Frontal cortex (tissue), 4 donors: ENCODE data around the gene SYT11. TPM values are rescaled to one million over a fixed set of nuclear protein-coding genes. Genes with fewer than 3 reads are reported as not detected.

ENCODE experiments used
- DNase-seq, 2 donors: peaks; one replicate each; pipeline ENCODE4 v3.0.0; 2012; ENCODE audit warnings: low spot score in 2 of 2
- FAIRE-seq: peaks from 2 replicates; lab custom pipeline; 2012; peaks lifted over from hg19 to GRCh38; lab: Jason Lieb, UNC
- total RNA-seq: library from RNA; depleted of rRNA; stranded (reverse); fragments of >200 nt; gene quantifications from one replicate; pipeline ENCODE4 v1.2.3, GENCODE V29; 2014
- donor health status: control.
- donor health status: control.
- donor health status: control.

The SYT11 gene
- total RNA-seq, 1 donor from 2014 or later: 163 TPM

DNA sequence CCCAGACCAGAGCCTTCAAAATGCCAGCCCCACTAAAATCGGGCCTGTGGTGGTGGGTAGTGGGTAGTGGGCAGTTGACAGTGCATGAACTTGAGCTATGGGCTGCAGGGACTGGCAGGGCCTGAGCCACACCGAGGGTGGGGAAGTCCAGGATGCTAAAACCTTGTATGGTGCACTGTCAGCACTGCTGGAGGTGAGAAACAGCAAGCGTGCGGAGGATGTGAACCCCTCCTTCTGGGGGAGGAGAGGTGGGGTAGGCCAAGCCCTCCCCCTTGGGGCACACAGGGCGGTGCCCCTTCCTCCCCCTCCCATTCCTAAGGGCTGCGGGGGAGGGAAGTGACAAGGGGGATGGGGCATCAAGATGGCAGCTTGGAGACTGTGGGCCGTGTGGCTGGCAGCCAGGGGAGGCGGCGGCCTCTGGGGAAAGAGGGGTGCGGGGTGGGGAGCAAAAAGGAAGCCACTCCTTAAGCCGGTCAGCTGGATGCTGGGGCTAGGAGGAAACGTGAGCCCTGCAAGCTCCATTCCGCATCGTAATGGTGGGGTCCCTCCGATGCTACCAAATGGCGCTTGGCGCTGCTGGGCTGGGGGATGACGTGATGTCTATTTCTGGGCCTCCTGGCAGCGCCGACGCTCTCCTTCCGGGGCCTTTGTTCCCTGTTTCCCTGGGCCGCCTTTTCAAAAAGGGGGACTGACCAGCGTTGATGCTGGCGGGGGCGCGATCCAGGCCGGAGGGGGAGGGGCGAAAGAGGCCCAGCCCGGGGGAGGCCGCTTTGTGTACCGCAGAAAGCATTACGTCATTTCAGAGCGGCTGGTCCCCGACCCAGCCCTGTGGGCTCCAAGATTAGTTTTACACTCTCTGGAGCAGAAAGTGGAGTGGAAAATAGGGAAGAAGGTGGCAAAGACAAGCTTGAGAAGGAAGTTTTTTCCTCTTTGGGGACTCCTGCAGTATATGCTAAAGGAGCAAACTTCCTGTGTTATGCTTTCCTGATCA lies 809 bp downstream of the SYT11 start:
- DNase-seq (peak; percentile 52 to 80), FAIRE-seq (no peak)

- no peak for FAIRE-seq
These were observed 1.7 kb downstream of the SYT11 start for GRCh38 chr1:155860970-155861510.

DNA sequence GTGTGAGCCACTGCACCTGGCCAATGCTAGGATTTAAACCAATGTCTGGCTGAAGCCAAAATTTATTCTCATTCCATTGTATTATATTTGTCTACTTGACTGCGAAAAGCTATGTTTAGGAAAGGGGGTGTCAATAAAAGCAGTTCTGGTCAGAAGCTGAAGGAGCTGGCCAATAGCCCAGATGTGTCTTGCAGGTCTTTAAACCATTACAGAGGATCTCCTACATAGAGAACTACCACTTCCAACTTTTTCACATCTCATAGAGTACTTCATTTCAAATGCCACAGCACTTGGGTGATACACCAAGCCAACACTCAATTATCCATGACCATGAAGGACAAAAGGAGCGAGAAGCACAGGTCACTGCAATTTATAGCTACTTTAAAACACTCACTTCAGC lies 2.5 kb downstream of the SYT11 start:
- FAIRE-seq: no peak
- no peak for DNase-seq

More at GRCh38 chr1:155860970-155861510, 1.7 kb downstream of the SYT11 start:
- no peak for DNase-seq

GRCh38 chr1:155864393-155864792 lies 5.0 kb downstream of the SYT11 start:
- no peak for FAIRE-seq
- no peak for DNase-seq

DNA sequence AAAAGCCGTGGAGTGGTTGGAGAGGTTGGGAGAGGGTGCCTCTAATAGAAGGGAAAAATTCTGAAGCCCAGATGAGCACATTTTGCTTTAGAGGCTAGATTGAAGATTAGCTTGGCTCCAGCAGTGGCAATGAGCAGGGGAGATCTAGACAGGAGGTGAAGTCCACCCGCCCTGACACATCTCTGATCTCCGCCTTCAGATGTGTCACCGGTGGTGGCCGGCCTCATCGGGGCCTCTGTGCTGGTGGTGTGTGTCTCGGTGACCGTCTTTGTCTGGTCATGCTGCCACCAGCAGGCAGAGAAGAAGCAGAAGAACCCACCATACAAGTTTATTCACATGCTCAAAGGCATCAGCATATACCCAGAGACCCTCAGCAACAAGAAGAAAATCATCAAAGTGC lies 8.4 kb downstream of the SYT11 start:
- DNase-seq: no peak
- FAIRE-seq: no peak

GRCh38 chr1:155871390-155871789 lies 12.0 kb downstream of the SYT11 start:
- peak; percentile 46 to 54 for DNase-seq
- no peak for FAIRE-seq

DNA sequence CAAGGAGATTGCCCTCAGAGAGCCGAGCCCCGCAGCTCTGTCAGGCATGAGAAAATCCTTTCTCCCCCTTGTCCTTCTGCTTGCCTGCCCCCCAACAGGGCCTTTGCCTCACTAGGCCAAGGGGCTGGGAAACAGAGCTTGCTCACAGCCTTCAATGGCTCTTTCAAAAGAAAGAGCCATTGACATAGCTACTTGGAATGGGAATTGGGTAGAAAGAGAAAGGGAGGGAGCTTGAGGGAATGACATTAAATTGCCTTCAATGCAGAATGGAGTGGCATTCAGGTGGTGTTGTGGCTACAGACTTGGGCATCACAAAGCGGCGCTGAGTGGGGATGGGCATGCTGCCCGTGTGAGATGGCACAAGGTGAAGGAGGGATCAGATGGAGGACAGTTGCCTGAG lies 13.2 kb downstream of the SYT11 start:
- DNase-seq: peak in 1 of 2 donors; percentile 34
- FAIRE-seq: no peak

DNA sequence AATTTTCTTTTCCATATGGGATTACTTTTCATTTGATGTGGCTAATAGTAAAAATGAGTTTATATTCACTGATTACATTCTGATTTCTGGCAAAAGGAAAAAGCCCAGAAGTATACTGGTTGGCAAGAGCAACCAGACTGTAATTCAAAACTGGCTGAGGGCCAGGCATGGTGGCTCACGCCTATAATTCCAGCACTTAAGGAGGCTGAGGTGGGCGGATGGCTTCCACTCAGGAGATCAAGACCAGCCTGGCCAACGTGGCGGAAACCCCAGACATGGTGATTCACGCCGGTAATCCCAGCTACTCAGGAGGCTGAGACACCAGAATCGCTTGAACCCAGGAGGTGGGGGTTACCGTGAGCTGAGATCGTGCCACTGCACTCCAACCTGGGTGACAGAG lies 14.5 kb downstream of the SYT11 start:
- DNase-seq (no peak), FAIRE-seq (no peak)

- DNase-seq: no peak
These were observed 18.6 kb downstream of the SYT11 start for GRCh38 chr1:155877945-155878344.

DNA sequence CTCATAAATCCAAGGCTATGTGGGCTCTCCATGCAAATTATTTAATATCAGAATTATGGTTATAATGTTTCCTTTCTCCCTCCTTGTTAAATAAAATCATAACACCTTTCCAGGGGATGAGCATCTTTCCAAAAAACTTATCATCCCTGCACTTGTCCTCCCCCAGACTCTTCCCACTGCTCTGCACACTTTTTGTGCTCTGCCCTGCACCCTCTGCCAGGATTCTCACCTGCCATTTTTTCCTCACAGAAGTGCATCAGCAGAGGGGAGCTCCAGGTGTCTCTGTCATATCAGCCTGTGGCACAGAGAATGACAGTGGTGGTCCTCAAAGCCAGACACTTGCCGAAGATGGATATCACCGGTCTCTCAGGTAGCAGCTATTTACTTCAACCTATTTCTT lies 20.9 kb downstream of the SYT11 start:
- DNase-seq: no peak
- FAIRE-seq: no peak

More at GRCh38 chr1:155877945-155878344, 18.6 kb downstream of the SYT11 start:
- FAIRE-seq: no peak

- FAIRE-seq (no peak), DNase-seq (no peak)
These were observed 21.6 kb downstream of the SYT11 start for GRCh38 chr1:155880950-155881349.

DNA sequence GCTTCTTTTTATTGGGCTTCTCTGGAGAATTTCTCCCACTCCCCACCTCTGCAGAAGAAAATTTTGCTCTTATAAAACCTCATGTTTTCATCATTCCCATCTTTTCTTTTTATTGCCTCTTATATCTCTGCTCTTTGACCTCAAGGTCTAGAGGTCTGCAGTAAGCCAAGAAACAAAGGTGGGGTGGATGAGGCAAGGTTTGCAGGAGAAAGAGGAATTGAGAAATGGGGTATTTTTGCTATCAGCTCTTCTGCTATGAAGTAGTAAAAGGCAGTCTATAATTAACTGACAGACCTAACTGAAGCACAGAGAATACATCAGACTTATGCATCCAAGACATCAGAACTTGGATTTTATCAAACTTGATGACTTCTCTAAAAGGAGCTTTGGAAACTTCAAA lies 22.9 kb downstream of the SYT11 start:
- DNase-seq (no peak), FAIRE-seq (no peak)

DNA sequence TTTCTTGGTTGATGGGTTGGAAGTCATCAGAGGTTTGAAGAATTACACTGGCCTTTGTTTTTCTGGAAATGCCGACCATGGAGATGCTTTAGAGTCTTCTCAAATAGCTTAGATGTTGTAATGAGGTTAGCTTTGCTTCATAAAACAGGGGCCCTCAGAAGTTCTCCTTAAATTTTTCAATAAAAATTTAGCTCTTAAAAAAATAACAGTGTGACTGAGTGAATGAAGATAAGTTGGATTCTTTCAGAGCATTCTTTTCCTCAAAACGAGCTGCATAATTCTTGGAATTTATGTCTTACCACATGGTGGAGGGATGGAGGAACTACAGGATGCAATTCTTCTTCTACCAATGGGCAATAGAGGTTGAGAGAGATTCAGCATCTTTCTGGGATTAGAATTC lies 23.4 kb downstream of the SYT11 start:
- no peak for FAIRE-seq

GRCh38 chr1:155884031-155884960 lies 24.9 kb downstream of the SYT11 start:
- no peak for FAIRE-seq

More for the DNA sequence above, 23.4 kb downstream of the SYT11 start:
- no peak for DNase-seq

GRCh38 chr1:155884982-155885381 lies 25.6 kb downstream of the SYT11 start:
- DNase-seq: no peak
- no peak for FAIRE-seq

More at GRCh38 chr1:155884031-155884960, 24.9 kb downstream of the SYT11 start:
- no peak for DNase-seq

DNA sequence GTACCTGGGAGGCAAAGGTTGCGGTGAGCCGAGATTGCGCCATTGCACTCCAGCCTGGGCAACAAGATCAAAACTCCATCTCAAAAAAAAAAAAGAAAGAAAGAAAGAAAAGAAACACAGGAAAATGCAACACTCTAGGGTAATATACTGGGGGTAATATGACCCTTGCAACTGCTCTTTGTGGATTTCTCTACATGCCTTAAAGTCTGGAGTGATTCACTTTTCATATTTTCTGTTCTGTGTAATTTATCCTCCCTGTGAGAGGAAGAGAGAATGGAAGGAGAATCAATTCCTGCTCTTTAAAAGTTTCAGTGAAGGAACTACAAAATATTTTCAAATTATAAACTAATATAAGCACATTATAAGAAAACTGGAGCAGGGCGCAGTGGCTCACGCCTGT lies 29.1 kb downstream of the SYT11 start:
- DNase-seq: no peak
- no peak for FAIRE-seq

- no peak for DNase-seq
These were observed 30.2 kb downstream of the SYT11 start for GRCh38 chr1:155889566-155889965.

DNA sequence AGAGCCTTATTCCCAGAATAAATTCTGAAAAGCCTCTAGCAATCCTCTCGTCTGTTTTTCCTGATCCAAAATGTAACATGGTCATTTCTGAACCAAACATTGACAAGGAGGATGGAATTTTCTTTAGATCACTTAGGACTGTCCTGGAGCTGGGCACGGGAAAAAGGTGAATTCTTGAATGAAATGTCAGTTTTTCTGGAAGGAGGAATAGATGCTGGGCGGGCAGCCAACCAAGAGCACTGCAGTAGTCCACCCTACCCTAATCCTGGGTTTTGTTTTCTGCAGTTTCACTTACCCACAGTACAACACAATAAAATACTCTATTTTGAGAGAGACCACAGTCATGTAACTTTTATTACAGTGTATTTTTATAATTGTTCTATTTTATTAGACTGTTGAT lies 30.9 kb downstream of the SYT11 start:
- FAIRE-seq: no peak
- no peak for DNase-seq

More at GRCh38 chr1:155889566-155889965, 30.2 kb downstream of the SYT11 start:
- no peak for FAIRE-seq

GRCh38 chr1:155892796-155893195 lies 33.4 kb downstream of the SYT11 start:
- FAIRE-seq (no peak), DNase-seq (no peak)
